Pancreas (tissue), 10 donors: Measurements from ENCODE around the gene GTSE1. TPM values are rescaled to one million over a fixed set of nuclear protein-coding genes. Genes with fewer than 3 reads are reported as not detected.

Experiments
- ATAC-seq, 4 donors: fragments of 200-7000 bp; cut with Tn5 transposase; one replicate each; pipeline versions ENCODE4 v1.8.0 to v1.9.1; 2020; ENCODE audit warnings: mild to moderate bottlenecking in 4 of 4, moderate library complexity in 4 of 4
- DNase-seq, 6 donors: peaks; one replicate each; pipeline ENCODE4 v3.0.0-alpha.2; 2020
- FAIRE-seq: peaks from 2 replicates; lab custom pipeline; 2012; peaks lifted over from hg19 to GRCh38; lab: Jason Lieb, UNC
- H3K27ac ChIP-seq, 4 donors: fragments of 200-600 bp; sonication (generic); 1 replicate in 3 of 4; 2 replicates in 1 of 4; pipeline versions ENCODE4 v1.5.0 to v1.8.0; 2020
- H3K27me3 ChIP-seq, 4 donors: fragments of 200-600 bp; one replicate each; pipeline ENCODE4 v1.8.0; 2021
- H3K36me3 ChIP-seq, 3 donors: fragments of 200-600 bp; sonication (generic) in 1 of 3; one replicate each; pipeline versions ENCODE4 v1.5.0 to v1.8.0; 2020 to 2021
- H3K4me1 ChIP-seq, 3 donors: fragments of 200-600 bp; one replicate each; pipeline ENCODE4 v1.8.0; 2021
- H3K4me3 ChIP-seq, 4 donors: fragments of 200-600 bp; sonication (generic) in 2 of 4; one replicate each; pipeline versions ENCODE4 v1.5.0 to v1.8.0; 2020 to 2021
- H3K9me3 ChIP-seq, 4 donors: fragments of 200-600 bp; one replicate each; pipeline ENCODE4 v1.8.0; 2021
- CTCF ChIP-seq, 4 donors: fragments of 200-600 bp; sonication (generic) in 3 of 4; IDR thresholded peaks; one replicate each; pipeline versions ENCODE4 v1.5.0 to v1.8.0; 2021; ENCODE audit warnings: antibody characterized with exemption in 4 of 4
- WGBS, 2 donors: extraction: QIAGEN DNeasy Blood & Tissue Kit; methylation state at CpG; one replicate each; pipeline ENCODE4 v1.1.7; 2013; 5-methylcytosine and 5-hydroxymethylcytosine counted together
- intact Hi-C, 3 donors: fragments of 100-400 bp; cut with DNase I; formaldehyde crosslinking; loops; one replicate each; pipeline versions ENCODE4 v1.11.1 to v1.14.2; 2022
- polyA plus RNA-seq, 2 donors: library from polyadenylated mRNA; stranded (reverse); fragments of 200-250 nt; gene quantifications; one replicate each; pipeline ENCODE4 v1.2.3, GENCODE V29; 2013
- total RNA-seq, 6 donors: library from RNA; stranded (reverse); fragmentation: NEBNext Ultra II Directional in 4 of 6; extraction: Animal tissue kit (Norgen Biotek cat#: 25700) in 4 of 6; gene quantifications; one replicate each; pipeline versions ENCODE4 v1.2.1 to v1.2.4, GENCODE V29; 2021 to 2023
- donor health status: healthy with polysubstance abuse.
- donor health status: DM: no; HTN: no; CAD: no; lungs with moderate emphysema.
- donor health status: DM: no; HTN: no; CAD: no.
- donor health status: control.
- donor health status: control.
- donor health status: Bipolar disorder and iron deficiency.
- donor health status: DM: yes; HTN: yes; CAD: no.
- donor health status: DM: no; HTN: no; CAD: no.
- donor health status: DM: no; HTN: no; CAD: no.
- donor health status: DM: yes; HTN: yes; CAD: no.

The GTSE1 gene
- total and polyA plus RNA-seq, 8 donors = 0.12 to 0.75 (median 0.23) TPM; not detected in 1

- 93 to 98% methylated on average over 11 of the region's 11 CpGs for WGBS, 2 donors
Observed at GRCh38 chr22:46328797-46329196, 32.1 kb downstream of the GTSE1 start.

GRCh38 chr22:46329616-46330015 is 32.9 kb downstream of the GTSE1 start:
- intact Hi-C loops = loop anchor here in 1 of 3 donors (10.0 kb wide), 1 partner anchor 315 kb away; no protein-coding TSS in a partner anchor
- no peak for ATAC-seq
- no peak overlapping the region for H3K27ac ChIP-seq
- DNase-seq = peak in 2 of 6 donors; percentile 7 to 27
- no peaks in the 10 kb centered on the region for H3K4me1 ChIP-seq
- no peak overlapping the region for H3K4me3 ChIP-seq
- no peaks in the 10 kb centered on the region for H3K9me3 ChIP-seq
- 92 to 98% methylated on average over 8 of the region's 8 CpGs for WGBS, 2 donors
- no peak for FAIRE-seq
- TF ChIP-seq CTCF (IDR thresholded peaks at IDR 0.05) = no peak
- H3K36me3 ChIP-seq = no peaks in the 10 kb centered on the region
- H3K27me3 ChIP-seq = no peaks in the 10 kb centered on the region

More at GRCh38 chr22:46328797-46329196, 32.1 kb downstream of the GTSE1 start:
- intact Hi-C loops = no loop called here
- DNase-seq (peak in 2 of 6 donors; percentile 11 to 31), ATAC-seq (no peak), FAIRE-seq (no peak)
- no peaks in the 10 kb centered on the region for H3K27me3 ChIP-seq
- no peaks in the 10 kb centered on the region for H3K9me3 ChIP-seq
- TF ChIP-seq CTCF (IDR thresholded peaks at IDR 0.05) = no peak
- H3K4me3 ChIP-seq = no peak overlapping the region
- no peaks in the 10 kb centered on the region for H3K4me1 ChIP-seq
- no peaks in the 10 kb centered on the region for H3K36me3 ChIP-seq
- H3K27ac ChIP-seq = no peak overlapping the region

DNA sequence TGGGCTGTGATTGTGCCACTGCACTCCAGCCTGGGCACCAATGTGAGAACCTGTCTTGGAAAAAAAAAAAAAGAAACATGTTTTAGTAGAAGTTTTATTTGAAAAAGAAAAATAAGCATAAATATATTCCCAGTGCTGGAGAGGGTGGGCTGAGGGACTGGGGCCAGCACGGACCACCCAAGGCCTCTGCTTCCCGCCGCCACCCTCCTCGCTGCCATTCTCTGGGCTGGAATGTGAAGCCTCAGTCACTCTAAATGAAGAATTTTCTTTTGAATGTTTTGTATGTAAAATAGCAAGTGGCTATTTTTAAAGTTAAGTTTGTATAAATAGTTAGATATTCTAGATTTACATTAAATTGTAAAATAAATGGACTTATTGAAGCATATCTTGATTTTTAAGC is 33.8 kb downstream of the GTSE1 start:
- FAIRE-seq (no peak), ATAC-seq (no peak), DNase-seq (peak in 1 of 6 donors; percentile 7)

GRCh38 chr22:46331496-46331895 is 34.8 kb downstream of the GTSE1 start:
- ATAC-seq = no peak
- intact Hi-C loops = loop anchor here in 1 of 3 donors (10.0 kb wide), 1 partner anchor 317 kb away; no protein-coding TSS in a partner anchor
- Histone ChIP-seq H3K4me3 (no peak overlapping the region), H3K4me1 (no peaks in the 10 kb centered on the region), H3K36me3 (no peaks in the 10 kb centered on the region), H3K27ac (no peak overlapping the region), H3K27me3 (no peaks in the 10 kb centered on the region), H3K9me3 (no peaks in the 10 kb centered on the region)
- WGBS, 2 donors = 95% methylated on average over 23 of the region's 23 CpGs
- DNase-seq = peak in 2 of 6 donors; percentile 15 to 45
- no peak for TF ChIP-seq CTCF (IDR thresholded peaks at IDR 0.05)
- no peak for FAIRE-seq

More for the DNA sequence above, 33.8 kb downstream of the GTSE1 start:
- no peaks in the 10 kb centered on the region for H3K36me3 ChIP-seq
- no peaks in the 10 kb centered on the region for H3K27me3 ChIP-seq
- WGBS, 2 donors = 98 to 99% methylated on average over 4 of the region's 4 CpGs
- no peaks in the 10 kb centered on the region for H3K4me1 ChIP-seq
- no peak overlapping the region for H3K4me3 ChIP-seq
- H3K9me3 ChIP-seq = no peaks in the 10 kb centered on the region
- intact Hi-C loops = loop anchor here in 1 of 3 donors (10.0 kb wide), 1 partner anchor 316 kb away; no protein-coding TSS in a partner anchor
- H3K27ac ChIP-seq = no peak overlapping the region
- TF ChIP-seq CTCF (IDR thresholded peaks at IDR 0.05) = no peak
